KG1 (cell line): ENCODE results near the gene FLOT1.
"Not testable (repeated sequence)": the region's sequence is repeated elsewhere in the genome, so short reads cannot be mapped to it uniquely, and the experiment has no call there.

Source experiments
- DNase-seq: peaks from one replicate; lab custom pipeline; 2025; lab: John Stamatoyannopoulos, UW

FLOT1 gene

GRCh38 chr6:30747300-30747687 is 4.8 kb upstream of the FLOT1 start:
- no peak for DNase-seq

DNA sequence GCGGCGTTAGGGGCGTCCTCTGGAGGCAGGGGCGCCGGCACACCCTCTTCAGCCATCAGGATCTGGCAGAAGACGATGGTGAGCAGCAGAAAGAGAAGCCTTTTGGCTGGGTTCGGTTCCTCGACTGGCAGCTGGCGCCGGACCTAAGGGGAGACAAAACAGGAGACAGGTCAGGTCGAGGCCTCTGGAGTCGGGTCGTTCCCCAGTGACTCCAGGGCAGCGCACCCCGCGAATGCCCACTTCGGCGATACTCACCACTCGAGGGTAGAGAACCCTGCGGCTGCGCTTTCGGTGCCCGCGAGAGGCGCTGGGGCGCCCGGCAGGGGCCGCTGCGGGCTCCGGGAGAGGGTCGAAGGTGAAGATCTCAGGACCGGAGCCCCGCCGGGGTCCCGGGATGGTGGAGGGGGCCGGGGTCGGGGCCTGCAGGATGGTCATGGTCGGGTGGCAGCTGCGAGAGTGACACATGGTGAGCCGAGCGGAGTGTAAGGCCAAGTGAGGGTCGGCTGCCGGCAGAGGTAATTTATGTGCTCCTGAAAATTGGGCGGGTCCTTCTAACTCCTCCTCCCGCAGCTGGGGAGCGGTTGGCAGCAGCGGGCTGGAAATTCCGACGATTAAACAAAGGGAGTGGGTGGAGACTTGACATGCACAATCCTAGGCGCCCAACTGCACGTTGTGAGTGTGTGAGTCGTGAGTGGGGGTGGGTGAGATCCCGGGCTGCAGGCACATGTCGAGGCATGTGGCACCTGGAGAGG is 1.7 kb upstream of the FLOT1 start, which contains the start of gene IER3:
IER3 (minus strand) TSS at position 494 of the 752 bp plus-strand sequence; CDS start at position 465, 29 bp downstream.
- DNase-seq = peak; percentile 42

DNA sequence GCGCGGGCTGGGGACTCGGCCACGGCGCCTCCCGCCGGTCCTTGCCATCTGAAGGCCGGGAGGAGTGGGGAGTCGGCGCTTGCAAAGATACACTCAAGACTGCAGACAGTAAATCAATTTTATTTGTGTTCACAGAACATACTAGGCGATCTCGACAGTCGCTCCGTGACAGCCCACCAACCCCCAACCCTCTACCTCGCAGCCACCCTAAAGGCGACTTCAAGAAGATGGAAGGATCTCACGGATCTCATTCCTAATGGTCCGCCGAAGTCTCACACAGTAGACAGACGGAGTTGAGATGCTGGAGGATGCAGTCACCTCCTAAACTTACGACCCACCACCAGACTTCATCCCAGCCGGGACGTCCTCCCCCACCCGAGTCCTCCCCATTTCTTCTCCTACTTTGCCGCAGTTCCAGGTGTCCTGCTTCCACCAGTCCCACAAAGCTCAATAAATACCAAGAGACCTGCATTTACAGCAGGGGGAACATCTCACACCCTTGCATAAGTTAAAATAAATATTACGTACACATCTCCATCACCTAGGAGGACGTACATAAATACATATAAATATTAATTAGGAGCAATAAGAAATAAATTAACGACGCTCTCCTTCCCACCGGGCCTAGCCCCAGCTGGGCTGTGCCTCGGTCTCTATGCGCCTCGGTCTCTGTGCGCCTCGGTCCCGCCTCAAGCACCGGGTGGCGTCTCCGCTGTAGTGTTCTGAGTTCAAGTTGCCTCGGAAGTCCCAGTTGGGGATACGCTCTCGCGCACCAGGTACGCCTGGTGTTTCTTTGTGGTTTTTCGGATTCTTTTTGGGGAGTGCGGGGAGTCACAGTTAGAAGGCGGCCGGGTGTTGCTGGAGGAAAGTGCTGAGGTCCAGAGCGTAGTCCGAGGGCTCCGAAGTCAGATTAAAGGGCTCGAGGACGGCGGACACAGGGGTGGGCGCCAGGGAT is 889 bp upstream of the FLOT1 start:
- DNase-seq = no peak

DNA sequence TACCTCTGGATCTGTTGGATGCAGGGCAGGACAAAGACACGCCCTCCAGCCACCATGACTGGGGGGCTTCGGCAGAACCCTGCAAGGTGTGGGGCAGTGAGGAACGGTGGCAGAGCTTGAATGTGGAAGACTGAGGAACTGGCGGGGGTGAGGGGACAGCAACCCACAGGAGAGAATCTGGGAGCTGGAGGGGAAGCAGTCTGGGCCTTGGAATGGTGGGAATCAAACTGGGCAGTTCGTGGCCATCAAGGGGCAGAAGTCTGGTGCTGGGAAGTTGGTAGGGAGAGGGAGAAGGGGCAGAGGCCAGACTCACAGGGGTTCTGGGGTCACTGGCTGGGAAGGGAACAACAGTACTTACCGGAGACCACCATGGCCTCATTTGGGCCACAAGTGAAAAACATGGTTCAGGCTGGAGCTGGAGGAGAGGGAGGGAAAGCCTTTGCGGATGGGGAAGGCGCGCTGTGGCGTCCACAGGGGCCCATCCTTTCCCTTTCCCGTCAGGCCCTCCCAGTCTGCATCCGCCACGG is 635 bp downstream of the FLOT1 start:
- DNase-seq = no peak

DNA sequence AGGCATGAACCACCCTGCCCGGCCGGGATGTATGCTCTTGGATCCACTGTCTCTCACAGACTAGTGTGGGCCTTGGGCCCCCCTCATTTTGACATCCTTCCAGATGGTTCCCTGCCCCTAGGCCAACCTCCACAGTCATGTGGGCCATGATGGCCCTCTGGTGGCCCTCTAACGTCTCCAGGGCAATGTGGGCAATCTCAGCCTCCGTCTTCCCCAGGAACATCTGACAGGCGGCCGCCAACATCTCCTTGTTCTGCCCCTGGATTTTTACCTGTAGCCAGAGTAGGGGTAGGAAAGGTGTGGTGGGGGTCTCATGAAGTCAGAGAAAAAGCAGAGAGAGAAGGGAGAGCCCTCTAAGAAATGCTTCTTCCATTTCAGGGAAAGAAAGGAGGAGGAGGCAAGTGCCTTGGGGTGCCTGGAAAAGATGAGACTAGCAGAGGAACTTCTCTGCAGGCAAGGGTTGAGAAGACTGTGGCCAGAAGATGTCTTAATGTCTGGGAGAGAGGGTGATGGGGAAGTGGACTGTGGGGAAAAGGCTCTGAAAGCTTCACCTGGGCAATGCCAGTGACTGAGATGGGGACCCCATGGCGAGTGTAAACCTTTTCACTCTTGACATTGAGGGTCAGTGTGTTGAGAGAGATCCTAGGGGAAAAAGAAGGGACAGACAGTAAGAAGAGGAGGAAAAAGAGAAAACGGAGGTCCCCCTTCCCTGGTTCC is 1.3 kb downstream of the FLOT1 start:
- no peak for DNase-seq

GRCh38 chr6:30740540-30740870 is 2.0 kb downstream of the FLOT1 start:
- no peak for DNase-seq

- DNase-seq = no peak
Measured at GRCh38 chr6:30738532-30738931, 4.0 kb downstream of the FLOT1 start.

GRCh38 chr6:30735668-30736314 is 6.7 kb downstream of the FLOT1 start:
- no peak for DNase-seq

DNA sequence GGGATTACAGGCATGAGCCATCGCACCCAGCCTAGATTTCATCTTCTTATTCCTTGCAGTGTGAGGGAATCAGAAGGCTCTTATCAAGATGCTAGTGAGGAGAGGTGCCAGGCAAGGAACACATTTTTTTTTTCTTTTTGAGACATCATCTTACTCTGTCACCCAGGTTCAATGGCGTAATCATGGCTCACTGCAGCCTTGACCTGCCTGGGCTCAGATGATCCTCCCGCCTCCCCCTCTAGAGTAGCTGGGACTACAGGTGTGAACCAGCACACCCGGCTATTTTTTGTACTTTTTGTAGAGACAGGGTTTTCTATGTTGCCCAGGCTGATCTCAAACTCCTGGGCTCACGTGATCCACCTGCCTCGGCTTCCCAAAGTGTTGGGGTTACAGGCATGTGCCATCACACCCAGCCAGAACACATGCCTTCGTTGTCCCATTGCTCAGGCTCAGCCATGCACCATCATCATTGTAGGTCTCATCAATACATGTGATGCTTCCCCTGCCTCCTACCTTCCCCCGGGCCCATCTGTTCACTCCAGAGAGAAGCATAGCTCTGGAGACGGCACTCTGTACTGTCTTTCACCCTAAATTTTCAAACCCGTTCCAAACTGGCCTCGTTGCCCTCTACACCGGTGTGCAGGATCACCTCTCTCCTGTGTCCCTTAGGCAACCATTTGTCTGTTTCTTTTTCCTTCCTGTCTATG is 10.1 kb downstream of the FLOT1 start:
- DNase-seq = no peak

DNA sequence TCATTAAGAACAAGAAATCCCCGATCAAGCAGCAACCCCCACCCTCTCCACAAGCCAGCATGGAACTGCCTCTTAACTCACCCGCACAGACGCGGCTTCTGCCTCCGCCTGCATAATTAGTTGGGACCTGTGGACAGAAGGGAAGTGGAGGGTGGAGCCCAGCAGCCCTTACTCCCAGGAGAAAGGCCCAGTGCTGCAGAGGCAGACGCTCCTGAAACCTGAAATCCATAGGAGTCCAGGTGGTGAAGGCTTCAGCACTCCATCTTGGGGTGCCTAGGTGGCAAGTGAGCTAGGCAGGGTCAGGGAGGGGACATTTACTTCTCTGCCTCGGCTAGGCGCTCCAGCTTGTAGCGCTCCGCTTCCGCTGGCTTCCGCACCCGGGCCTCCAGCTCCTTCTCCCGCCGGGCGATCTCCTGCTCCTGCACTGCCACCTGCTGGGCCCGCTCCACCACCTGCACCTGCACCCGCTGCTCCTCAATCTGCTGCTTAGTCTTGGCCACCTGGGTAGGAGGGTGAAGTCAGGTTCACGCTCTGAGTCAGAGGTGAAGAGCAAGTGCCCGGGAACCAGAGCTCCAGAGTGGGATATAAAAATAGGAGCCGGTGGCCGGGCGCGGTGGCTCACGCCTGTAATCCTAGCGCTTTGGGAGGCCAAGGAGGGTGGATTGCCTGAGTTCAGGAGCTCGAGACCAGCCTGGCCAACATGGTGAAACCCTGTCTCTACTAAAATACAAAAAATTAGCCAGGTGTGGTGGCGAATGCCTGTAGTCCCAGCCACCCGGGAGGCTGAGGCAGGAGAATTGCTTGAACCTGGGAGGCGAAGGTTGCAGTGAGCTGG is 11.7 kb downstream of the FLOT1 start:
- DNase-seq = no peak

GRCh38 chr6:30727920-30728553 is 14.4 kb downstream of the FLOT1 start:
- no peak for DNase-seq

DNA sequence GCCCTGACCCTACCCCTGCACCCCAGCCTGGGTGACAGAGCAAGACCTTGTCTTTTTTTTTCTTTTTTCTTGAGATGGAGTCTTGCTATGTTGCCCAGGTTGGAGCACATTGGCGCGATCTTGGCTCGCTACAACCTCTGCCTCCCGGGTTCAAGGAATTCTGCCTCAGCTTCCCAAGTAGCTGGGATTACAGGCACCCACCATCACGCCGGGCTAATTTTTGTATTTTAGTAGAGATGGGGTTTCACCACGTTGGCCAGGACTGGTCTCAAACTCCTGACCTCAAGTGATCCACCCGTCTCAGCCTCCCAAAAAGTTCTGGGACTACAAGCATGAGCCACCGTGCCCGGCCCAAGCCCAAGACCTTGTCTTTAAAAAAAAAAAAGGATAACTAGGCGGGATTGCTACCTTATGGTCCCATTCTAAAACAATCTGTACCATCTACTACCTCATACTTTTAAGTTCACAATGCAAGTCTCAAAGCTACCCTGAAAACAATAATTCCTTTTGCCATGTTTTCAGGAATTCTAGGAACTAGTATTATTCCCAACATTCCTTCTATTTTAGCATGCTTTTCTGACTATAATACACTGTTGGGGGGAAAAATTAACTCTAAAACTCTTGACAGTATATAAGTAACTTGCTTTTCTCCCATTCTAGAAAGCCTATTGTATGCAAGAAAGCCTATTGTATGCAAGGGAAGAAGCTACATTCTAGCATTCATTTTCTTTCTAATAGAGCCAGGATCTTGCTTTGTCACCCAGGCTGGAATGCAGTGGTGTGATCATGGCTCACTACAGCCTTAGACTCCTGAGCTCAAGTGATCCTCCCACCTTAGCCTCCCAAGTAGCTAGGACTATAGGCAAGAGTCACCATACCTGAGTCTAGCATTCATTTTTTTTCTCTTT is 15.7 kb downstream of the FLOT1 start:
- no peak for DNase-seq

GRCh38 chr6:30725713-30726505 is 16.6 kb downstream of the FLOT1 start:
- no peak for DNase-seq

- no peak for DNase-seq
Measured at GRCh38 chr6:30724906-30725667, 17.4 kb downstream of the FLOT1 start.

DNA sequence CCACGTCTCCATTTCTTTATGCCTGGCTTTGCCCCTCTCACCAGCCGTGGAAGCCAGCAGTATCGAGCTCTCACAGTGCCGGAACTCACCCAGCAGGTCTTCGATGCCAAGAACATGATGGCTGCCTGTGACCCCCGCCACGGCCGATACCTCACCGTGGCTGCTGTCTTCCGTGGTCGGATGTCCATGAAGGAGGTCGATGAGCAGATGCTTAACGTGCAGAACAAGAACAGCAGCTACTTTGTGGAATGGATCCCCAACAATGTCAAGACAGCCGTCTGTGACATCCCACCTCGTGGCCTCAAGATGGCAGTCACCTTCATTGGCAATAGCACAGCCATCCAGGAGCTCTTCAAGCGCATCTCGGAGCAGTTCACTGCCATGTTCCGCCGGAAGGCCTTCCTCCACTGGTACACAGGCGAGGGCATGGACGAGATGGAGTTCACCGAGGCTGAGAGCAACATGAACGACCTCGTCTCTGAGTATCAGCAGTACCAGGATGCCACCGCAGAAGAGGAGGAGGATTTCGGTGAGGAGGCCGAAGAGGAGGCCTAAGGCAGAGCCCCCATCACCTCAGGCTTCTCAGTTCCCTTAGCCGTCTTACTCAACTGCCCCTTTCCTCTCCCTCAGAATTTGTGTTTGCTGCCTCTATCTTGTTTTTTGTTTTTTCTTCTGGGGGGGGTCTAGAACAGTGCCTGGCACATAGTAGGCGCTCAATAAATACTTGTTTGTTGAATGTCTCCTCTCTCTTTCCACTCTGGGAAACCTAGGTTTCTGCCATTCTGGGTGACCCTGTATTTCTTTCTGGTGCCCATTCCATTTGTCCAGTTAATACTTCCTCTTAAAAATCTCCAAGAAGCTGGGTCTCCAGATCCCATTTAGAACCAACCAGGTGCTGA is 18.4 kb downstream of the FLOT1 start:
- not testable (repeated sequence) for DNase-seq
